HepG2 (cell line): ENCODE measurements around the gene CEP250. TPM values are rescaled to one million over a fixed set of nuclear protein-coding genes. Genes with fewer than 3 reads are reported as not detected.
A peak's percentile ranks its signal among the peaks of the same experiment; 100 is the strongest.

Source experiments
- ATAC-seq: fragments of 200-7000 bp; cut with Tn5 transposase; 3 replicates; pipeline ENCODE4 v1.9.1; 2020; ENCODE audit warnings: mild to moderate bottlenecking, moderate library complexity
- BruUV-seq: library from RNA; stranded (reverse); fragments of 400-500 nt; replicated peaks from 2 replicates; lab custom pipeline; 2021; lab: Mats Ljungman, UMichigan
- CTCF ChIA-PET: fragments of 300-600 bp; formaldehyde crosslinking; extraction: SDS; loops from one replicate; lab custom pipeline; 2021; ENCODE audit warnings: low total read pairs, inconsistent platforms, low intra/inter-chr PET ratio; lab: Yijun Ruan, JAX
- POLR2A ChIA-PET: fragments of 350-600 bp; sonication (Branson Sonifier 250); formaldehyde crosslinking; loops from one replicate; lab custom pipeline; 2020; ENCODE audit warnings: antibody characterized with exemption, inconsistent platforms; lab: Yijun Ruan, JAX
- DNase-seq: peaks from one replicate; pipeline ENCODE4 v3.0.0-alpha.2; 2015; ENCODE audit warnings: low spot score
- FAIRE-seq: peaks from 3 replicates; lab custom pipeline; 2011; peaks lifted over from hg19 to GRCh38; lab: Jason Lieb, UNC
- H2AFZ ChIP-seq: one replicate; pipeline ENCODE4 v1.6.1; 2011; ENCODE audit warnings: low read length, inconsistent platforms
- H3K27ac ChIP-seq: fragments of 300-600 bp; 3 replicates; pipeline ENCODE4 v1.8.0; 2011; ENCODE audit warnings: mixed run types, mild to moderate bottlenecking, mixed read lengths, low read length, inconsistent platforms; ENCODE audit not compliant: insufficient read depth; ENCODE audit errors: extremely low read length
- H3K27me3 ChIP-seq, 2 experiments: fragments of 200-600 bp in 1 of 2; 2 replicates in 1 of 2; 3 replicates in 1 of 2; pipeline versions ENCODE4 v1.6.0 to v1.8.0; 2011; ENCODE audit warnings: low read length in 2 of 2, mild to moderate bottlenecking in 2 of 2, moderate library complexity in 2 of 2, inconsistent platforms in 1 of 2; ENCODE audit not compliant: insufficient read depth in 2 of 2, control insufficient read depth in 1 of 2
- H3K36me3 ChIP-seq, 2 experiments: fragments of 200-600 bp in 1 of 2; replicated peaks in 1 of 2; 2 replicates in 1 of 2; 3 replicates in 1 of 2; pipeline versions ENCODE4 v1.5.1 to v1.8.0; 2011; ENCODE audit warnings: low read length in 2 of 2, inconsistent platforms in 1 of 2; ENCODE audit not compliant: insufficient read depth in 2 of 2, control insufficient read depth in 1 of 2
- H3K4me1 ChIP-seq: 2 replicates; pipeline ENCODE4 v1.5.1; 2012; ENCODE audit warnings: low read length, inconsistent platforms; ENCODE audit not compliant: insufficient read depth
- H3K4me2 ChIP-seq: 2 replicates; pipeline ENCODE4 v1.6.0; 2011; ENCODE audit warnings: low read depth, low read length, inconsistent platforms
- H3K4me3 ChIP-seq, 3 experiments: fragments of 200-600 bp in 1 of 3; sonication (generic), shearing (Covaris generic) in 1 of 3; replicated peaks in 1 of 3; 2 replicates each; pipeline ENCODE4 v1.5.1; 2011 to 2016; ENCODE audit warnings: low read length in 3 of 3, inconsistent platforms in 2 of 3, low read depth in 2 of 3, mild to moderate bottlenecking in 2 of 3, control low read depth in 1 of 3, mixed read lengths in 1 of 3; ENCODE audit not compliant: insufficient read depth in 1 of 3
- H3K79me2 ChIP-seq: one replicate; pipeline ENCODE4 v1.6.1; 2011; ENCODE audit warnings: low read length, inconsistent platforms; ENCODE audit not compliant: insufficient read depth
- H3K9ac ChIP-seq: 2 replicates; pipeline ENCODE4 v1.6.0; 2011; ENCODE audit warnings: mild to moderate bottlenecking, low read depth, low read length, inconsistent platforms; ENCODE audit not compliant: insufficient read depth
- H3K9me3 ChIP-seq: 2 replicates; pipeline ENCODE4 v1.5.1; 2012; ENCODE audit warnings: mild to moderate bottlenecking, low read length
- H4K20me1 ChIP-seq: 2 replicates; pipeline ENCODE4 v1.6.0; 2011; ENCODE audit warnings: inconsistent platforms, mild to moderate bottlenecking, low read length, moderate library complexity; ENCODE audit not compliant: insufficient read depth
- ASH2L ChIP-seq: fragments of 300-600, 200-600 bp; sonication (generic); IDR thresholded peaks from 2 replicates; pipeline ENCODE4 v1.7.0; 2017; ENCODE audit warnings: low read depth, mild to moderate bottlenecking, moderate library complexity, mixed read lengths, low read length; ENCODE audit not compliant: insufficient read length
- CBX5 ChIP-seq: sonication (generic); formaldehyde crosslinking; IDR thresholded peaks from 2 replicates; pipeline ENCODE4 v1.4.0; 2020; ENCODE audit warnings: missing genetic modification reagents, borderline replicate concordance
- FOXO1 ChIP-seq: sonication (generic); formaldehyde crosslinking; IDR thresholded peaks from 2 replicates; pipeline ENCODE4 v1.4.0; 2020; ENCODE audit warnings: missing genetic modification reagents
- HNRNPLL ChIP-seq: fragments of 200-400 bp; formaldehyde crosslinking; IDR thresholded peaks from 2 replicates; pipeline ENCODE4 v1.6.1; 2017; ENCODE audit warnings: mild to moderate bottlenecking, low read depth, low read length; ENCODE audit not compliant: poor library complexity, severe bottlenecking
- MEIS1 ChIP-seq: sonication (generic); formaldehyde crosslinking; IDR thresholded peaks from 2 replicates; pipeline ENCODE4 v1.9.0; 2021; ENCODE audit warnings: mild to moderate bottlenecking, missing genetic modification reagents, moderate library complexity, borderline replicate concordance
- PTBP1 ChIP-seq: fragments of 200-400 bp; formaldehyde crosslinking; IDR thresholded peaks from 2 replicates; pipeline ENCODE4 v1.6.1; 2018; ENCODE audit warnings: low read length, low read depth; ENCODE audit not compliant: poor library complexity, severe bottlenecking
- RORA ChIP-seq: sonication (generic); formaldehyde crosslinking; IDR thresholded peaks from 2 replicates; pipeline ENCODE4 v1.5.0; 2020; ENCODE audit warnings: mild to moderate bottlenecking, missing genetic modification reagents, moderate library complexity
- SMYD3 ChIP-seq: sonication (generic); formaldehyde crosslinking; IDR thresholded peaks from 2 replicates; pipeline ENCODE4 v1.8.1; 2023; ENCODE audit warnings: mild to moderate bottlenecking, missing genetic modification reagents
- TGIF2 ChIP-seq: IDR thresholded peaks from 2 replicates; pipeline ENCODE4 v1.6.1; 2016; ENCODE audit warnings: control low read depth, missing compliant biosample characterization
- YY1 ChIP-seq: IDR thresholded peaks from 2 replicates; pipeline ENCODE4 v1.6.1; 2011; ENCODE audit warnings: low read length, low read depth, moderate library complexity, mild to moderate bottlenecking; ENCODE audit not compliant: insufficient read depth, insufficient replicate concordance
- ZNF564 ChIP-seq: sonication (generic); formaldehyde crosslinking; IDR thresholded peaks from 2 replicates; pipeline ENCODE4 v1.8.1; 2023; ENCODE audit warnings: mild to moderate bottlenecking, missing genetic modification reagents
- ZNF766 ChIP-seq: sonication (generic); formaldehyde crosslinking; IDR thresholded peaks from 2 replicates; pipeline ENCODE4 v1.5.0; 2020; ENCODE audit warnings: missing genetic modification reagents, borderline replicate concordance
- ZNF883 ChIP-seq: sonication (generic); formaldehyde crosslinking; IDR thresholded peaks from 2 replicates; pipeline ENCODE4 v1.5.1; 2020; ENCODE audit warnings: mild to moderate bottlenecking, missing genetic modification reagents; ENCODE audit errors: not compliant biosample characterization
- ZSCAN30 ChIP-seq: sonication (generic); formaldehyde crosslinking; IDR thresholded peaks from 2 replicates; pipeline ENCODE4 v1.5.0; 2020; ENCODE audit warnings: mild to moderate bottlenecking, missing genetic modification reagents
- WGBS: methylation state at CpG from one replicate; pipeline ENCODE4 v1.1.6; 2017; ENCODE audit warnings: low lambda C conversion rate; 5-methylcytosine and 5-hydroxymethylcytosine counted together
- in situ Hi-C: cut with HindIII; loops from 2 replicates; pipeline ENCODE4 v1.10.0; 2017; ENCODE audit warnings: low pct_unique_long_range_greater_than_20kb; ENCODE audit not compliant: extremely low pct_ligation_motif_present
- intact Hi-C: fragments of 100-400 bp; cut with micrococcal nuclease; formaldehyde crosslinking; loops from one replicate; pipeline ENCODE4 v1.10.0; 2022; ENCODE audit not compliant: unreplicated experiment
- polyA plus RNA-seq, 8 experiments: library from polyadenylated mRNA; depleted of rRNA in 3 of 8; stranded (reverse) in 7 of 8; unstranded in 1 of 8; fragments of >200 nt; fragmentation: Illumina TruSeq in 4 of 8; extraction: Trizol in 4 of 8; gene quantifications; 2 replicates each; pipeline versions ENCODE4 v1.2.1 to v1.2.3, GENCODE V29; 2011 to 2016; ENCODE audit warnings: low read depth in 4 of 8, missing spikeins in 1 of 8, mixed read lengths in 1 of 8; ENCODE audit not compliant: insufficient read depth in 1 of 8
- total RNA-seq, 5 experiments: library from RNA; depleted of rRNA; stranded (reverse); fragments of >200 nt; fragmentation: Illumina TruSeq; extraction: Trizol; gene quantifications; 2 replicates each; pipeline ENCODE4 v1.2.3, GENCODE V29; 2016; ENCODE audit warnings: low read depth in 1 of 5

Gene CEP250
- total and polyA plus RNA-seq, 2 of the 13 experiments (the other 11 are each of a cell fraction or from before 2014, with no cell fraction given): 28.8 to 55.3 TPM

GRCh38 chr20:35434085-35435005 is 21.1 kb upstream of the CEP250 start (continued):
- TF ChIP-seq RORA (CRISPR knock-in tag): no peak
- TF ChIP-seq PTBP1: no peak
- TF ChIP-seq FOXO1 (CRISPR knock-in tag): no peak
- no peak for TF ChIP-seq SMYD3
- TF ChIP-seq HNRNPLL: peak; percentile 73
- TF ChIP-seq MEIS1 (CRISPR knock-in tag): no peak
- TF ChIP-seq ZNF564: no peak
- no peak for TF ChIP-seq ASH2L
- TF ChIP-seq ZSCAN30 (CRISPR knock-in tag): no peak
- peak; percentile 7 for TF ChIP-seq ZNF883 (CRISPR knock-in tag)

- Histone ChIP-seq H2AFZ (no peak overlapping the region), H3K27me3 (peaks cover 0 to 30% of the 10 kb centered on the region in 2 experiments; a peak in 3 of 5 replicates), H3K9me3 (no peaks in the 10 kb centered on the region), H3K4me2 (no peak overlapping the region), H3K9ac (no peak overlapping the region), H3K4me1 (peaks cover 67% of the 10 kb centered on the region), H3K36me3 (no peaks in the 10 kb centered on the region), H3K4me3 (no peak overlapping the region), H4K20me1 (no peaks in the 10 kb centered on the region), H3K27ac (no peak overlapping the region), H3K79me2 (no peaks in the 10 kb centered on the region)
- DNase-seq (no peak), ATAC-seq (no peak), FAIRE-seq (no peak)
- 42% methylated on average over 4 of the region's 4 CpGs for WGBS
- ChIA-PET CTCF (no interaction called here), POLR2A (interaction anchor here (0.6 to 2.8 kb wide), 2 partner anchors 18 to 152 kb away, joined by 3 to 17 read pairs; no protein-coding TSS in a partner anchor)
- intact Hi-C loops: loop anchor here (5.0 kb wide), 1 partner anchor 94 kb away; no protein-coding TSS in a partner anchor
- no peak for TF ChIP-seq ZNF766 (CRISPR knock-in tag)
- no peak for TF ChIP-seq TGIF2
- TF ChIP-seq CBX5 (CRISPR knock-in tag): no peak
- TF ChIP-seq YY1: no peak
- in situ Hi-C loops: loop anchor here (25.0 kb wide), 1 partner anchor 299 kb away; the partner anchor contains the start of gene EDEM2
- BruUV-seq: no TSS peak
Measured at GRCh38 chr20:35436177-35436573, 19.2 kb upstream of the CEP250 start.
